IMR-90 (cell line): ENCODE results near the gene SMARCA4.

Experiments
- BHLHE40 ChIP-seq: fragments of 150-350 bp; IDR thresholded peaks from 2 replicates; pipeline ENCODE4 v1.6.1; 2016; ENCODE audit warnings: mild to moderate bottlenecking, low read depth, low read length
- CHD1 ChIP-seq: IDR thresholded peaks from 2 replicates; pipeline ENCODE4 v1.6.1; 2012; ENCODE audit warnings: low read depth, low read length, improper control_type of control experiment
- CTCF ChIP-seq: conservative IDR thresholded peaks from 2 replicates; pipeline ENCODE4 v1.5.1; 2012; ENCODE audit warnings: mild to moderate bottlenecking, low read depth, low read length, improper control_type of control experiment
- POLR2A ChIP-seq: IDR thresholded peaks from 2 replicates; pipeline ENCODE4 v1.6.1; 2012; ENCODE audit warnings: mild to moderate bottlenecking, low read depth, low read length
- USF2 ChIP-seq: fragments of 150-350 bp; IDR thresholded peaks from 2 replicates; pipeline ENCODE4 v1.6.1; 2017; ENCODE audit warnings: mild to moderate bottlenecking, antibody characterized with exemption, low read length, low read depth

DNA sequence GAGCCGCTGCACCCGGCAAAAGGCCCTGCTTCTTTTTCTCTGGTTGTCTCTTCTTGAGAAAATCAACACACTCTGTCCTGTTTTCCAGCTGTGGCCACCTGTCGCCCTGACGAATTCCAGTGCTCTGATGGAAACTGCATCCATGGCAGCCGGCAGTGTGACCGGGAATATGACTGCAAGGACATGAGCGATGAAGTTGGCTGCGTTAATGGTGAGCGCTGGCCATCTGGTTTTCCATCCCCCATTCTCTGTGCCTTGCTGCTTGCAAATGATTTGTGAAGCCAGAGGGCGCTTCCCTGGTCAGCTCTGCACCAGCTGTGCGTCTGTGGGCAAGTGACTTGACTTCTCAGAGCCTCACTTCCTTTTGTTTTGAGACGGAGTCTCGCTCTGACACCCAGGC, 145.6 kb downstream of the SMARCA4 start:
- TF ChIP-seq BHLHE40 (no peak), CTCF (no peak), USF2 (no peak), POLR2A (no peak), CHD1 (no peak)
